Endometrial microvascular endothelial cells (primary cell): Measurements from ENCODE around the gene LRIF1. TPM values are rescaled to one million over a fixed set of nuclear protein-coding genes. Genes with fewer than 3 reads are reported as not detected.
"Not testable (repeated sequence)": the region's sequence is repeated elsewhere in the genome, so short reads cannot be mapped to it uniquely, and the experiment has no call there.

Source experiments
- in situ Hi-C: cut with HindIII; loops from 2 replicates; pipeline ENCODE4 v1.10.0; 2017; ENCODE audit warnings: low sequenced_read_pairs, low pct_unique_long_range_greater_than_20kb; ENCODE audit errors: inconsistent ontology term
- total RNA-seq: library from RNA; depleted of rRNA; stranded (reverse); fragments of >200 nt; gene quantifications from one replicate; pipeline ENCODE4 v1.2.3, GENCODE V29; 2015; ENCODE audit errors: inconsistent ontology term

The LRIF1 gene, protein sequence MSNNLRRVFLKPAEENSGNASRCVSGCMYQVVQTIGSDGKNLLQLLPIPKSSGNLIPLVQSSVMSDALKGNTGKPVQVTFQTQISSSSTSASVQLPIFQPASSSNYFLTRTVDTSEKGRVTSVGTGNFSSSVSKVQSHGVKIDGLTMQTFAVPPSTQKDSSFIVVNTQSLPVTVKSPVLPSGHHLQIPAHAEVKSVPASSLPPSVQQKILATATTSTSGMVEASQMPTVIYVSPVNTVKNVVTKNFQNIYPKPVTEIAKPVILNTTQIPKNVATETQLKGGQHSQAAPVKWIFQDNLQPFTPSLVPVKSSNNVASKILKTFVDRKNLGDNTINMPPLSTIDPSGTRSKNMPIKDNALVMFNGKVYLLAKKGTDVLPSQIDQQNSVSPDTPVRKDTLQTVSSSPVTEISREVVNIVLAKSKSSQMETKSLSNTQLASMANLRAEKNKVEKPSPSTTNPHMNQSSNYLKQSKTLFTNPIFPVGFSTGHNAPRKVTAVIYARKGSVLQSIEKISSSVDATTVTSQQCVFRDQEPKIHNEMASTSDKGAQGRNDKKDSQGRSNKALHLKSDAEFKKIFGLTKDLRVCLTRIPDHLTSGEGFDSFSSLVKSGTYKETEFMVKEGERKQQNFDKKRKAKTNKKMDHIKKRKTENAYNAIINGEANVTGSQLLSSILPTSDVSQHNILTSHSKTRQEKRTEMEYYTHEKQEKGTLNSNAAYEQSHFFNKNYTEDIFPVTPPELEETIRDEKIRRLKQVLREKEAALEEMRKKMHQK
- 7.4 TPM for total RNA-seq

DNA sequence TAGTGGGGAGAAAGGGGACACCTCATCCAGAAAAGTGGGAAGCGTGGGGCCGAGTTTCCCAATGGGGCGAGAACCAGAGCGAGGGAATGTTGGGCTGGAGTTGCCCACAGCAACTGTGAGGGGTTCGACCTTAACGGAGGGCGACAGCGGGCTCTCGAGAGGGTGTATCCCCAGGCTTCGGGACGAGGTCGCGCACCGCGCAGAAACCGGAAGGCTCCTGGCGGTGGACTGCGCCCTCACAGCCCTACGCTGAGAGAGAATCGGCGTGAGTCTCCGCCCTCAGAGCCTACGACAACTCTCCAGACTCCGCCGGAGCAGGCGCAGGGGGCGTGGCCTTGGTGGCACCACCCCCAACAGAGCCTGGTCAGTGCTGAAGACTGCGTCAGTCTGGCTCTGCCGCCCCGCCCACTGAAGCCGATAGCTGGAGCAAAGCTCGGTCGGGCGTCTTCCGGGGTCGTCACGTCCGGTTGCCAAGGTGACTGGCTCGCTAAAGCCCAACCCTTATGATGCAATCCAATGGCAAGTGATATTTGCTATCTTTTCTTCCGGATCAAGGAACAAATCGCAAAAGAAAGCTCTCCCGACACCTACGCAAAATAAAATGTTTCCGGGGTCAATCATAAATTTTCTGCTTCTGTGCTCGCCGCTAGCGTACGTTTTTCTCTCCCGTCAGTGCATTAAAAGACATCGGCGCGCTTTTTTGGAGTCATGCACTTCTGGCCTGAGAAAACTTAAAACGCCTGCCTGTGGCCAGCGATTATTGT lies at the start of gene LRIF1:
Gene LRIF1, minus strand, starts transcription at position 232 of the 764 bp plus-strand sequence. CDS start 234 bp downstream, outside the sequence.
- in situ Hi-C loops = no loop called here

DNA sequence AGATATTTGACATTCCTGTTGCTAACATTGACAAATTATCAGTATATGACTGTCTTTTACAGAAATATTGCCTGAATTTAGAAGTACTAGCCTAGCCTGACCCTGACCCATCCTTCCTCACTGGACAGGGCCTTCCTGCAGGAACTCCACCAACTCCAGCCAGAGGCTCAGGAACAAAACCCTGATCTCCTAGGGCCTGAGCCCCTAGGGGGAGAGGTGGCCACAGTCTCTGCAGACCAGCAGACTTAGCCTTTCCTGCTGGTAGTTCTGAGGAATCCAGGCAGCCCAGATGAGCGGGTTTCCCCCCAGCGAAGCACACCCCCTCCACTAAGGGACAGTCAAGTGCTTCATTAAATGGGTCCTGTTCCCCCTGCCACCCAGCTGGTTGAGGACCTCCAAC lies 44.3 kb upstream of the LRIF1 start:
- in situ Hi-C loops = no loop called here

DNA sequence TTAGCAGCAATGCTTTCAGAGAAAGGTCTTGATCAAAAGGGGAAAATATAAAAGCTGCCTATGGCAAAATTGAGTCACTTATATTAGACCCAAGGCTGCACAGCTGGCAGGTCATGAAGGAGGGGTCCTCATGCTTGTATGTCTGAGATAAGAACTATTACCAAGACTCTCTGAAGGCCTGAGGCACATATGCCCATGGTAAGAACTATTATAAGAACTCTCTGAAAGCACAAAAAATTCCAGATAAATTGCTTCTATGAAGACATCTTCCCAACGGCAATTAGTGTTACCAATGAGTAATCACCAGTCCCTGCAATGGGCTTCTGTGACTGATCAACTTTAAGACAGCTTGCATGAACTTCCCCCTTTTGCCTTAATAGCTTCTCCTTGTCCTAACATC lies 42.8 kb upstream of the LRIF1 start:
- in situ Hi-C loops = no loop called here

DNA sequence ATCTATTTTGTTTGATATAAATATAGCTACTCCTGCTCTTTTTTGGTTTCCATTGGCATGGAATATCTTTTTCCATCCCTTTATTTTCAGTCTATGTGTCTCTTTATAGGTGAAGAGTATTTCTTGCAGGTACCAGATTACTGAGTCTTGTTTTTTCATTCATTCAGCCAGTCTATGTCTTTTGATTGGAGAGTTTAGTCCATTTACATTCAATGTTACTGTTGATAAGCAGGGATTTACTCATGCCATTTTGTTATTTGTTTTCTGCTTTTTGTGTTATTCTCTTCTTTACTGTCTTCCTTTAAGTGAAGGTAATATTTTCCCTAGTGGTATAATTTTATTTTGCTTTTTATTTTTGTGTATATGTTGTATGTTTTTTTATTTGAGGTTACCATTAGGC lies 35.9 kb upstream of the LRIF1 start:
- in situ Hi-C loops = not testable (repeated sequence)

DNA sequence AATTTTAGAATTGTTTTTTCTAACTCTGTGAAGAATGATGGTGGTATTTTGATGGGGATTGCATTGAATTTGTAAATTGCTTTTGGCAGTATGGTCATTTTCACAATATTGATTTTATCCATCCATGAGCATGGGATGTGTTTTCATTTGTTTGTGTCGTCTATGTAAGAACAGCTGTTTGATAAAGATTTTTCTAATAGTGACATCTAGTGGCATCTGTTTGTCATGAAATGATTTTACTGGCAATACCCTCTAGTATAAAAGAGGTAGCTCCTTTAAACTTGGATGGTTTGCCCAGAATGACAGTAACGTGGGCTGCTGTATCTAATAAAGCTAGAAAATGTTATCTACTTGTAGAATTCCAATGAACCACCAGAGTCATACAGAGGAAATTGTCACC lies 28.6 kb upstream of the LRIF1 start:
- in situ Hi-C loops = not testable (repeated sequence)

DNA sequence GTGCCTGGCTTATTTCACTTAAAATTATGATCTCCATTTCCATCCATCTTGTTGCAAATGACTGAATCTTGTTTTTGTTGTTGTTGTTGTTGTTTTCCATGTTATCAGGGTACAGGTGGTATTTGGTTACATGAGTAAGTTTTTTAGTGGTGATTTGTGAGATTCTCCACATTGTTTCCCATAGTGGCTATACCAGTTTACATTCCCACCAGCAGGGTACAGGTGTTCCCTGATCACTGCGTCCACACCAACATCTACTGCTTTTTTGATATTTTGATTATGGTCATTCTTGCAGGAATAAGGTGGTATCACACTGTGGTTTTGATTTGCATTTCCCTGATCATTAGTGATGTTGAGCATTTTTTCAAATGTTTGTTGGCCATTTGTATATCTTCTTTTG lies 27.6 kb upstream of the LRIF1 start:
- in situ Hi-C loops = not testable (repeated sequence)

DNA sequence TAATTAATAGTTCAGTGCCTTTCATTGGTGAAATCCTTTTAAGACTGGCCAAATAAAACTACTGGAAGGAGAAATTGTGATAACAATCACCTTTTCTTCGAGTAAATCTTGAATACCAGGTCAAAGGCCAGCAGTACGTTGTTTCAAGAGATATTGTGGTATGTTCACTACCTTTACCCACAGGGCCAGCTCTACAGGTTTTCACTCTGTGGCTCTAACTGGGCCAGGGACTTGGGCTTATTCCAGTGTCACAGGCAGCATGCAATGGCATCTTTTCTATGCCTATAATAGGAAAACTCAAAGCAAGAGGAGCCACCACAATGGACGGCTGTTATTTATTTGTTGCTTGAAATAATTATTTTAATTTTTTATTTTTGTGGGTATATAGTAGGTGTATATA lies 26.8 kb upstream of the LRIF1 start:
- in situ Hi-C loops = no loop called here

DNA sequence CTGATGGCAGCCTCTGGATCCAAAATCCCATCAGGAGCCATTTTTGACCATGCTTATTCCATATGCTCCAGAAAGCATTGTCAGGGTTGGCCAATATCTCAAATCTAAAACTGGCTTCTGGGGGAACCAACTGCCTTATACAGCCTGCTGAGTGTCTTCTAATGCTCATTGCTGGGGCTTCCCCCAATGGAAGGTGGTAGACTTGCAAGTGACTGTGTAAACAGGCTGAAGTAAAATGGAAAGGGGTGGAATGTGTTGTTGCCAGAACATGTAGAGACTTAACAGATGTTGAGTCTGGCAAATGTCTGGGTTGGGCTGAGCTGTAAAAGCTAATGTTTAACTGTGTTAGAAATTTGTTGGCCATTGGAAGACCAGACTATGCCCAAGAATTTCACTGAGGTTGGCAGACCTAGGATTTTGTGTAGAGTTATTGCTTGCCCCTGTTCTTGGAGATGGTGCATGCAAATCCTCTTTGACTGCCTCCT lies 22.7 kb upstream of the LRIF1 start:
- in situ Hi-C loops = no loop called here

DNA sequence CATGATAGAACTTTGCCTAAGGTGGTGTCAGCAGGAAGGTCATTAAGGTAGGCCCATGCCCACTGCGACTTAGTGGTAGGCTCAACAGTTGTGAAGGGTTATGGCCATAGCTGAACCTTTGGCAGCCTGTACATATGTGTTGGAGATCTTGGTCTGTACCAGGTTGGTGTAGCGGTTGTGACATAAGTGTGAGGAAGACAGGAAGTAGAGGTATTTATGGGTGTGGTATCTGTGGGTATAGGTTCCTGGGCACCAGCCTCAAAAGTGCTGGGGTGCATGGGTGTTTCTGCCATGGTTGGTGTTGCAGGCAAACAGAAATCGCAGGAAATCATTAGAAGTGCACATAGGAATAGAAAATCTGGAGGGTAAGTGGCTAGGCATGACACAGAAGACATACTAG lies 18.6 kb upstream of the LRIF1 start:
- in situ Hi-C loops = no loop called here

DNA sequence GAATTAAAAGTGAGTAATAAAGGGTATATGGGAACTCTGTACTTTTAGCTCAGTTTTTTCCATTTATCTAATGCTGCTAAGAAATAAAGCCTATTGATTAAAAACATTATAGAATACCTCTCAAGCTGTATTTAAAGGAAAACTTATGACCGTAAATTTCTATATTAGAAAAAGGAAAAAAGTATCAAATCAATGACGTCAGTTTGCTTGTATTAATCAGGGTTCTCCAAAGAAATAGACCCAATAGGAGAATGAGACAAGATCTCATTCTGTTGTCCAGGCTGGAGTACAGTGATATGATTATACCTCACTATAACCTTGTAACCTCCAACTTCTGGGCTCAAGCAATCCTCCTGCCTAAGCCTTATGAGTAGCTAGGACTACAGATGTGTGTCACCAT lies 15.4 kb upstream of the LRIF1 start:
- in situ Hi-C loops = no loop called here

DNA sequence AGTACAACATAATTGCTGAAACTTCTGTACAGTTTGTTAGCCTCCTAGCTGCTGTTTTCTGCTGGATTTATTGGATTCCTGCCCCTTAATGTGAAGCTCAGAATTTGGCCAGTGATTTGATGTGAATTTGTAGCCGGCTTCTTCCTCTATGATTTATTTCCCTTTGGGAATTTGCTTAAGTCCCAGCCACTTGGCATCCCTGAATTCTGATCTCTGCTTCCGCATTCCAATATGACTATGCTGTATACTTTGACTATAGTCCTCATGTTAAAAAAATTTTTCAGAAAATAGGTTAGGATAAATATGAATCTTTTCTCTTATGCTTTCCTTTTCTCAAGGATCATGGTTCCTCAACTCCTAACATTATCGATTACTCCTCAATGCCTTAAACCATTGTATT lies 12.4 kb upstream of the LRIF1 start:
- in situ Hi-C loops = no loop called here

DNA sequence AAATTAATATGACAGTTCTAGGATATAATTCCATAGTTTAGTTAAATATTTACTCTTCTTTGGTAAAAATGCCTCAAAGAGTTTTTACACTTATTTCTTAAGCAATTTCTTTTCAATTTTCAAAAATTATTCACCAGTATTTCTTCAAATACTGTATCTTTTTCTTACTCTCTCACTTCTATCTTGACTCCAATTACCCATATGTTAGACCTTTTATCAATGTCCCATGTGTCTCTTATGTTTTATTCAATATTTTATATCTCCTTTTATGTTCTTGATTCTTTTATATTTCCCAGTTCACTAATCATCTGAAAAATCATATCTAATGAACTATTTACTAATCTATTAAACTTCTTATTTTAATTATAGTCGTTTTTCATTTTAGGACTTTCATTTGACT lies 11.5 kb upstream of the LRIF1 start:
- in situ Hi-C loops = no loop called here

DNA sequence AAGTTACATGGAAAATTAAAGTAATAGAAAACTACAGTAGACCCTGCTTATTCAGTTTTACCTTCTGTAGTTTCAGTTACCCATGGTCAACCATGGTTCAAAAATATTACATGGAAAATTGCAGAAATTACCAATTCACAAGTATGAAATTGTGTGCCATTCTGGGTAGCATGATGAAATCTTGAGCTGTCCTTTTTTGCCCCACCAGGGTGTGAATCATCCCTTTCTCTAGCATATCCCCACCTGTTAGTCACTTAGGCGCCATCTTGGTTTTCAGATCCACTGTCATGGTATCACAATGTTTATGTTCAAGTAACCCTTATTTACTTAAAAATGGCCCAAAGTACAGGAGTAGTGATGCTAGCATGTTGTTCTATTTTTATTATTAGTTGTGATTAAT lies 3.5 kb upstream of the LRIF1 start:
- in situ Hi-C loops = no loop called here

DNA sequence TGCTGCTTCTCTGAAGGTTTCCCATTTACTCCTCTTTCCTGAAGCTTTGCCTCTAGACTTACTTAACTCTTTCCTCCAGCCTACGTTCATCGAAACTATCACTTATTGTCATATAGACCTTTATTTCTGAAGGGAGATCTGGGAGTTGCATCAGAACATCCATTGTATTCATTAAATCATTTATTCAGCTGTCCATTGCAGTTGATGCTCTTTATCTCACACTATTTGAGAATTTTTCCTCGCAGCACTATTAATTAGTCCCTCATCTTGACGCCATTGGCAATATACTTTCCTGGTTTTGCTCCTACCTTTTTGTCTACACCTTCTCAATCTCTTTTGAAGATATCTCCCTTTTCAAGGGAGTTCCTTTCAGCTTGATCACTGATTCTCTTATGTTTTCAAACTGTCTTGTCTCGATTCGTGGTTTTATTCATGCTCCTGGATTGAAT lies 757 bp upstream of the LRIF1 start:
- in situ Hi-C loops = no loop called here

DNA sequence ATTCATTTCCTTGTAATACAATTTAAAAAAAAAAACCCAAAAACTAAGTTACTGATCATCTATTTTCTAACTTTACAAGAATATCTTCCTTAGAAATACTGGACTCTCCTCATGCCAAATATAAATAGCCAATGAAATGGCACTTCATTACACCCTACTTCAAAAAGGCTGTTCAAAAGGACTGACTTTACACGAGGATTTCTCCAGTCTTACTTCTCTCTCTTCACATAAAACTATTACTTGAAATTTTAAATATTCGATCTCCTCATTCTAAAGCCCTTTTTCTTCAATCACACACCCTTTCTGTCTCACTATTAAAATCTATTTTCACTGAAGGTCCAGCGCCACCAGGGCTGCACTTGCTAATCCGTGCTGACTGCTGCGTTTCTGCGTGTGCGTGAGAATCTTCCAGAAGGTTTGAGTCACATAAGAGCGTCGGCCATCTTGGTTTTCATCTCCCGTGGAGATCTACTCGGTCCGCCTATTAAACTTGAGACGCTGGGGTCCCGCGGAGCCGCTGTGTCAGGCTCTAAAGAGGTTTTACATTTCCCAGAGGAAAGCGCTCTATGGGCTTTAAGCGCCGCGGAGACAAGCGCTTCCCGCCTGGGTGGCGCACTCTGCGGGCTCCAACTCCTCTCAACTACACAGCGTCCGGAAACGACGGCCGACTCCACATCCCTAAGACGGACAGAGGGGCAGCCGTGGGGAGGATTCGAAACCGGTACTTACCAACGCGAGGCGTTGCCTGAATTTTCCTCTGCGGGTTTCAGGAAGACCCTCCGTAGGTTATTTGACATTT lies 631 bp downstream of the LRIF1 start:
- in situ Hi-C loops = no loop called here

DNA sequence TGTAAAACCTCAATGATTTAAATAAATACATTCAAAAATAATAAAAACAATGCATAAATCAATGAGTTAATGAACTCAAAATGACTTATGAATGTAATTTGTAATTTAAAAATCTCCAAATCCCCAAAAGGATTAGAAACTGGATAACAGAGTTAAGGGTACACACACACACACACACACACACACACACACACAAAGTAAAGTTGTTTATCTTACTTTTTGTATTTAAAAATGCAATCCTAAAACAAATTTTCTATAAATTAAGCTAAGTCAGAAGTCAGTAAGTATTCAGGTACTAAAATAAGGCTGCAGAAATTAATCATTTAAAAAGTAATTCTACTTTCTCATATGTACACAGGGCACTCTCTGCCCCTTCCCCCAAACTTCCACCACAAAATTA lies 1.8 kb downstream of the LRIF1 start:
- in situ Hi-C loops = no loop called here

DNA sequence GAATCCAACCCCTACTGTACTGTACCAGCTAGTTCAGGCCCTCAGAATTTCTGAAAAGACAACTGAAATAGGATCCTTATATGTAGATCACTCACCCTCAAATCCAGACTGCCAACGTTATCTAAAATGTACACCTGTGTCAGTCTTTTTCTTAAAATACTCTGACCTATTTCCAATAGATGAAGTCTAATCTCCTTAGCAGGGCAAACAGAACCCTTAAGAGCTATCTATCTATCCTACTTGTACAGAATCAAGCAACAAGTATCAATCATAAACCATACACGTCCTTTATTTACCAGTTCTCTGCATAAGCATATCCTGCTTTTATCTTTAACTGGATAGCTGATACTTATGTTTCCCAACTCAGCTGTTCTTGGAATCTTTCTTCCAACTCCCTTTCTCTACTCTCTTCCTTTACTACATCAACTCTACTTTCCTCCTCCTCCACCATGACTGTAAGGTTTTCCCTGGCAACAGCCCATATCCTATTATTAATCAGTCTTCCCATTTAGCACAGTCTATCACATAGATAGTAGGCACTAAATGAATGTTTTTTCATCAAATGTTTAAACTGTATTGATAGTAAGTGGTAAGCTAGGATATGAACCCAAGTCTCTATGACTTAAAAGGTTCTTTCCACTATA lies 2.8 kb downstream of the LRIF1 start:
- in situ Hi-C loops = no loop called here

DNA sequence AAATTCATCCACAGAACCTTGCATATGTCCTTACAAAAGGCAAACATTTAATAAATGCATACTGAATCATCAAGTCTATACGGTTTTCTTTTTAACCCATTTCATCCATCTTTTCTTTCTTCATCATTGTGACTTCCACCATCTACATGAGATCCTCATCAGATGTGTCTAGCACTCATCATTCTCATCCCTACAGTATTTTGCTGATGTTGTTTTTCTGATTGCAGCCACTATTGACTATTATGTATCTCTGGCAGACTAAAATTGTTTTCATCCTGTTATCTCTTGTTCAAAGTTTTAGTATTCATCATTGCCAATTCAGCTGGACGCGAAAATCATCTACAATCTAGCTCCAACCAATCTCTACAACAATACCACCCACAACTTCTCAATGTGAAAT lies 5.9 kb downstream of the LRIF1 start:
- in situ Hi-C loops = no loop called here
